H1 (cell line): ENCODE data around the gene KPNA1. TPM values are rescaled to one million over a fixed set of nuclear protein-coding genes. Genes with fewer than 3 reads are reported as not detected.

Experiments used
- CTCF ChIA-PET: fragments of 300-600 bp; sonication (Branson Sonifier 250); formaldehyde crosslinking; loops from one replicate; lab custom pipeline; 2021; ENCODE audit not compliant: partially characterized antibody; lab: Charles Lee
- POLR2A ChIA-PET: fragments of 300-600 bp; sonication (Branson Sonifier 250); formaldehyde crosslinking; loops from one replicate; lab custom pipeline; 2021; ENCODE audit warnings: inconsistent platforms; ENCODE audit not compliant: partially characterized antibody; lab: Charles Lee
- DNase-seq, 2 experiments: peaks; one replicate each; pipeline versions ENCODE4 v3.0.0 to v3.0.0-alpha.2; 2010 to 2022; ENCODE audit warnings: low spot score in 2 of 2, low read depth in 1 of 2, mixed read lengths in 1 of 2
- FAIRE-seq: peaks from 2 replicates; lab custom pipeline; 2011; peaks lifted over from hg19 to GRCh38; lab: Jason Lieb, UNC
- H2AFZ ChIP-seq: 2 replicates; pipeline ENCODE4 v1.8.1; 2012; ENCODE audit warnings: low read length, inconsistent platforms
- H2AK5ac ChIP-seq: 2 replicates; pipeline ENCODE4 v1.6.1; 2013; ENCODE audit warnings: low read depth, low read length
- H2BK120ac ChIP-seq: replicated peaks from 2 replicates; pipeline ENCODE3; 2013; ENCODE audit warnings: low read depth, low read length, inconsistent platforms
- H2BK12ac ChIP-seq: 2 replicates; pipeline ENCODE4 v1.6.1; 2013; ENCODE audit warnings: low read depth, low read length
- H2BK15ac ChIP-seq: 2 replicates; pipeline ENCODE4 v1.6.1; 2013; ENCODE audit warnings: low read length
- H2BK20ac ChIP-seq: 2 replicates; pipeline ENCODE4 v1.6.1; 2013; ENCODE audit warnings: low read length
- H2BK5ac ChIP-seq: 2 replicates; pipeline ENCODE4 v1.6.1; 2013; ENCODE audit warnings: low read depth, low read length
- H3K14ac ChIP-seq: 2 replicates; pipeline ENCODE4 v1.6.1; 2013; ENCODE audit warnings: inconsistent platforms; ENCODE audit not compliant: insufficient read length
- H3K18ac ChIP-seq: 2 replicates; pipeline ENCODE4 v1.6.1; 2013; ENCODE audit warnings: low read length; ENCODE audit errors: extremely low read depth
- H3K23ac ChIP-seq: 2 replicates; pipeline ENCODE4 v1.6.1; 2013; ENCODE audit warnings: inconsistent platforms; ENCODE audit not compliant: insufficient read length
- H3K23me2 ChIP-seq: 2 replicates; pipeline ENCODE4 v1.6.1; 2013; ENCODE audit warnings: low read depth, low read length
- H3K27ac ChIP-seq: 2 replicates; pipeline ENCODE4 v1.6.1; 2011; ENCODE audit warnings: low read depth, low read length, inconsistent platforms
- H3K27me3 ChIP-seq, 4 experiments: replicated peaks in 1 of 4; 1 replicate in 1 of 4; 2 replicates in 3 of 4; pipeline versions ENCODE4 v1.6.1 to v1.8.1; 2011 to 2013; ENCODE audit warnings: low read length in 3 of 4, mild to moderate bottlenecking in 3 of 4, inconsistent platforms in 2 of 4, mixed read lengths in 2 of 4, moderate library complexity in 1 of 4; ENCODE audit not compliant: control insufficient read depth in 3 of 4, insufficient read depth in 3 of 4; ENCODE audit errors: extremely low read depth in 1 of 4
- H3K36me3 ChIP-seq, 4 experiments: 2 replicates each; pipeline versions ENCODE4 v1.6.1 to v1.8.1; 2011 to 2013; ENCODE audit warnings: mild to moderate bottlenecking in 4 of 4, low read length in 3 of 4, moderate library complexity in 2 of 4, control low read depth in 1 of 4, inconsistent platforms in 1 of 4; ENCODE audit not compliant: insufficient read depth in 4 of 4, control insufficient read depth in 2 of 4
- H3K4ac ChIP-seq: replicated peaks from 2 replicates; pipeline ENCODE3; 2013; ENCODE audit warnings: low read length, low read depth, mixed read lengths, inconsistent platforms; ENCODE audit not compliant: insufficient read length
- H3K4me1 ChIP-seq, 4 experiments: replicated peaks in 1 of 4; 1 replicate in 1 of 4; 2 replicates in 3 of 4; pipeline versions ENCODE4 v1.6.1 to v1.8.1; 2011 to 2013; ENCODE audit warnings: low read length in 3 of 4, inconsistent platforms in 2 of 4, mixed read lengths in 1 of 4; ENCODE audit not compliant: insufficient read depth in 4 of 4, control insufficient read depth in 3 of 4
- H3K4me2 ChIP-seq, 2 experiments: 2 replicates each; pipeline versions ENCODE4 v1.6.1 to v1.8.1; 2011 to 2013; ENCODE audit warnings: low read depth in 2 of 2, low read length in 2 of 2, control low read depth in 1 of 2, inconsistent platforms in 1 of 2, mild to moderate bottlenecking in 1 of 2; ENCODE audit not compliant: insufficient read depth in 1 of 2
- H3K4me3 ChIP-seq, 4 experiments: fragments of 200-600, 300-600 bp in 1 of 4; sonication (generic), shearing (Covaris generic), sonication (Bioruptor Twin) in 1 of 4; 2 replicates each; pipeline versions ENCODE4 v1.5.1 to v1.8.1; 2011 to 2016; ENCODE audit warnings: low read length in 4 of 4, low read depth in 3 of 4, control low read depth in 2 of 4, inconsistent platforms in 2 of 4, mild to moderate bottlenecking in 2 of 4, mixed read lengths in 1 of 4, moderate library complexity in 1 of 4; ENCODE audit not compliant: insufficient read depth in 2 of 4; ENCODE audit errors: extremely low read depth in 1 of 4
- H3K56ac ChIP-seq: replicated peaks from 2 replicates; pipeline ENCODE3; 2013; ENCODE audit warnings: low read depth, mild to moderate bottlenecking, mixed read lengths, low read length, inconsistent platforms; ENCODE audit not compliant: insufficient read length
- H3K79me1 ChIP-seq: 2 replicates; pipeline ENCODE4 v1.6.1; 2013; ENCODE audit warnings: low read depth, low read length, control low read depth
- H3K79me2 ChIP-seq, 2 experiments: 2 replicates each; pipeline versions ENCODE4 v1.6.1 to v1.8.1; 2012 to 2013; ENCODE audit warnings: low read length in 2 of 2, mild to moderate bottlenecking in 2 of 2, inconsistent platforms in 1 of 2; ENCODE audit not compliant: insufficient read depth in 2 of 2, control insufficient read depth in 1 of 2
- H3K9ac ChIP-seq, 4 experiments: replicated peaks in 1 of 4; 1 replicate in 1 of 4; 2 replicates in 3 of 4; pipeline versions ENCODE4 v1.6.1 to v1.8.1; 2011 to 2013; ENCODE audit warnings: low read depth in 3 of 4, low read length in 3 of 4, control low read depth in 2 of 4, mild to moderate bottlenecking in 2 of 4, moderate library complexity in 2 of 4, inconsistent platforms in 1 of 4; ENCODE audit errors: extremely low read depth in 1 of 4
- H3K9me3 ChIP-seq, 2 experiments: 2 replicates each; pipeline versions ENCODE4 v1.6.1 to v1.8.1; 2012 to 2013; ENCODE audit warnings: mild to moderate bottlenecking in 2 of 2, moderate library complexity in 2 of 2, control low read depth in 1 of 2, inconsistent platforms in 1 of 2, low read depth in 1 of 2, low read length in 1 of 2, mixed read lengths in 1 of 2; ENCODE audit not compliant: insufficient read depth in 2 of 2
- H4K20me1 ChIP-seq, 2 experiments: replicated peaks in 1 of 2; 2 replicates each; pipeline versions ENCODE3 to v1.8.1; 2011 to 2013; ENCODE audit warnings: inconsistent platforms in 2 of 2, low read length in 2 of 2, mild to moderate bottlenecking in 1 of 2; ENCODE audit not compliant: insufficient read depth in 2 of 2, control insufficient read depth in 1 of 2
- H4K5ac ChIP-seq: 2 replicates; pipeline ENCODE4 v1.6.1; 2013; ENCODE audit warnings: low read length, low read depth, mixed read lengths, inconsistent platforms; ENCODE audit not compliant: insufficient read length
- H4K8ac ChIP-seq: 2 replicates; pipeline ENCODE4 v1.8.0; 2013; ENCODE audit warnings: mild to moderate bottlenecking, moderate library complexity, low read length, inconsistent platforms; ENCODE audit not compliant: insufficient read depth; ENCODE audit errors: extremely low read depth
- H4K91ac ChIP-seq: replicated peaks from 2 replicates; pipeline ENCODE3; 2013; ENCODE audit warnings: low read length, mixed read lengths, inconsistent platforms; ENCODE audit not compliant: insufficient read length
- ATF3 ChIP-seq: IDR thresholded peaks from 2 replicates; pipeline ENCODE4 v1.6.1; 2011; ENCODE audit warnings: low read depth, mild to moderate bottlenecking, low read length; ENCODE audit not compliant: insufficient read depth
- CHD2 ChIP-seq: IDR thresholded peaks from 2 replicates; pipeline ENCODE4 v1.6.1; 2012; ENCODE audit warnings: low read length, improper control_type of control experiment
- JUN ChIP-seq: IDR thresholded peaks from 2 replicates; pipeline ENCODE4 v1.6.1; 2011; ENCODE audit warnings: low read depth, mild to moderate bottlenecking, improper control_type of control experiment, low read length
- JUND ChIP-seq: IDR thresholded peaks from 2 replicates; pipeline ENCODE4 v1.6.1; 2011; ENCODE audit warnings: mild to moderate bottlenecking, improper control_type of control experiment, low read length
- PHF8 ChIP-seq: fragments of 200-600 bp; sonication (generic); conservative IDR thresholded peaks from 2 replicates; pipeline ENCODE4 v1.7.1; 2012; ENCODE audit warnings: low read depth, mild to moderate bottlenecking, inconsistent platforms, low read length, moderate library complexity
- POLR2A ChIP-seq, 2 experiments: IDR thresholded peaks; 1 replicate in 1 of 2; 2 replicates in 1 of 2; pipeline ENCODE4 v1.6.1; 2011; ENCODE audit warnings: low read depth in 2 of 2, low read length in 2 of 2, mild to moderate bottlenecking in 2 of 2; ENCODE audit errors: control extremely low read depth in 1 of 2
- SIN3A ChIP-seq, 2 experiments: IDR thresholded peaks in 1 of 2; conservative IDR thresholded peaks in 1 of 2; 2 replicates each; pipeline ENCODE4 v1.6.1; 2011 to 2012; ENCODE audit warnings: low read length in 2 of 2, improper control_type of control experiment in 1 of 2, low read depth in 1 of 2, mild to moderate bottlenecking in 1 of 2
- SP2 ChIP-seq: IDR thresholded peaks from 2 replicates; pipeline ENCODE4 v1.6.1; 2012; ENCODE audit warnings: mild to moderate bottlenecking, low read length, inconsistent platforms
- ZNF274 ChIP-seq: IDR thresholded peaks from 2 replicates; pipeline ENCODE4 v1.7.0; 2012; ENCODE audit warnings: low read length, borderline replicate concordance; ENCODE audit errors: extremely low read depth
- WGBS, 2 experiments: shearing (Covaris generic) in 1 of 2; methylation state at CpG; one replicate each; pipeline versions ENCODE4 v1.1.6 to v1.1.7; 2013 to 2015; ENCODE audit warnings: low lambda C conversion rate in 2 of 2, mixed read lengths in 2 of 2, inconsistent platforms in 1 of 2, low coverage in 1 of 2, missing lambda C conversion rate in 1 of 2; ENCODE audit not compliant: insufficient replicate concordance in 2 of 2, insufficient coverage in 1 of 2, insufficient read length in 1 of 2; ENCODE audit errors: extremely low coverage in 1 of 2, missing lambda C conversion rate in 1 of 2; 5-methylcytosine and 5-hydroxymethylcytosine counted together
- polyA plus RNA-seq, 7 experiments: library from polyadenylated mRNA; depleted of rRNA in 3 of 7; stranded (reverse) in 5 of 7; unstranded in 2 of 7; fragments of >200 nt in 5 of 7; fragments of 200-250 nt in 2 of 7; gene quantifications; 1 replicate in 5 of 7; 2 replicates in 1 of 7; 4 replicates in 1 of 7; pipeline versions ENCODE4 v1.2.1 to v1.2.3, GENCODE V29; 2011 to 2013; ENCODE audit warnings: missing spikeins in 2 of 7, mixed read lengths in 2 of 7
- total RNA-seq: library from RNA; stranded (reverse); fragmentation: NEBNext Ultra II Directional; extraction: Animal tissue kit (Norgen Biotek cat#: 25700); gene quantifications from 2 replicates; pipeline ENCODE4 v1.2.1, GENCODE V29; 2021
- TF ChIP-seq, protein P1 (sequence below): IDR thresholded peaks from 2 replicates; pipeline ENCODE4 v1.6.1; 2012; ENCODE audit warnings: low read length, inconsistent platforms

Gene KPNA1
- total and polyA plus RNA-seq, 2 of the 8 experiments (the other 6 are each of a cell fraction or from before 2014, with no cell fraction given) = 14.8 to 63.0 TPM

DNA sequence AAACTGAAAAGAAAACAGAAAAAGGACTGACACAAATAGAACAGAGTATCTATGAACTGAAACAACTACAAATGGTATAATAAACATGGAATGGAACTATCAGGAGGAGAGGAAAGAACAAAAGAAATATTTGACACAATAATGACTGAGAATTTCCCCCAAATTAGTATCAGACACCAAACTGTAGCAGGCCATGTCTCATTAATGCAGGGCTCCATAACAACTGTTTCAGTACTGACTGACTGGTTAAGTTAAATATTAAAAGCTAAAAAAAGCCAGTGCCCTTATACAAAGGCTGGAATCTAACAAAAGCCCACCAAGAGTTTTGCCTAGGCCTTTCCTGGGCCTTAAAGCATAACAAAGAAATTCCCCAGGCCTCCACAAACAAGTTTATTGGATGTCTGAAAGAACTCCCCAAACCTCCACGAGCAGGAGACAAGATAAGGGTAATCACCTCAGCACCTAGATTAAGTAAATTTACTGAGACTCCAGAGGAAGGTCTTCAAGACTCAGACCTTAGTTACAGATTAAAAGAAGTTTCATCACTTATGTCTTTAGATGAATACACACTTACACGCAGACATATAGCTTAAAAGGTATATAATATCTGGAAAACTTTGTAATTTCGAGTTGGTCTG lies 45.7 kb downstream of the KPNA1 start:
- H3K4me1 ChIP-seq = peaks cover 1 to 10% (median 7%) of the 10 kb centered on the region in 4 experiments; a peak in 5 of 7 replicates
- no peak overlapping the region for H3K23ac ChIP-seq
- H2AFZ ChIP-seq = no peak overlapping the region
- FAIRE-seq (no peak), DNase-seq (peak in 1 of 2 experiments; percentile 3)
- TF ChIP-seq ZNF274 (no peak), JUND (no peak), POLR2A (IDR thresholded peaks at IDR 0.05; ENCODE audit: control extremely low read depth in 1 of 2, low read depth in 2 of 2, low read length in 2 of 2) (no peak), PHF8 (no peak), ATF3 (no peak), SIN3A (conservative IDR thresholded peaks at IDR 0.05 in 1 of 2, IDR thresholded peaks at IDR 0.05 in 1 of 2; ENCODE audit: low read depth in 1 of 2, low read length in 2 of 2) (no peak), CHD2 (no peak), JUN (no peak), SP2 (no peak)
- TF ChIP-seq, protein P1, sequence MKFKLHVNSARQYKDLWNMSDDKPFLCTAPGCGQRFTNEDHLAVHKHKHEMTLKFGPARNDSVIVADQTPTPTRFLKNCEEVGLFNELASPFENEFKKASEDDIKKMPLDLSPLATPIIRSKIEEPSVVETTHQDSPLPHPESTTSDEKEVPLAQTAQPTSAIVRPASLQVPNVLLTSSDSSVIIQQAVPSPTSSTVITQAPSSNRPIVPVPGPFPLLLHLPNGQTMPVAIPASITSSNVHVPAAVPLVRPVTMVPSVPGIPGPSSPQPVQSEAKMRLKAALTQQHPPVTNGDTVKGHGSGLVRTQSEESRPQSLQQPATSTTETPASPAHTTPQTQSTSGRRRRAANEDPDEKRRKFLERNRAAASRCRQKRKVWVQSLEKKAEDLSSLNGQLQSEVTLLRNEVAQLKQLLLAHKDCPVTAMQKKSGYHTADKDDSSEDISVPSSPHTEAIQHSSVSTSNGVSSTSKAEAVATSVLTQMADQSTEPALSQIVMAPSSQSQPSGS = no peak
- ChIA-PET CTCF (interaction anchor here (0.8 to 1.5 kb wide), 4 partner anchors 12 to 211 kb away, joined by 3 to 6 read pairs (median 3); no protein-coding TSS in a partner anchor), POLR2A (interaction anchor here (1.6 kb wide), 1 partner anchor 28 kb away, joined by 4 read pairs; no protein-coding TSS in a partner anchor)
- H4K5ac ChIP-seq = no peak overlapping the region
- peaks cover 0 to 6% (median 0%) of the 10 kb centered on the region in 4 experiments; a peak in 1 of 8 replicates for H3K36me3 ChIP-seq
- H4K91ac ChIP-seq = no peak overlapping the region
- peak overlapping the region; percentile 43 to 60 for H3K4me2 ChIP-seq
- no peak overlapping the region for H3K14ac ChIP-seq
- H3K9ac ChIP-seq = no peak overlapping the region
- no peak overlapping the region for H2BK12ac ChIP-seq
- no peak overlapping the region for H3K4ac ChIP-seq
- no peak overlapping the region for H2AK5ac ChIP-seq
- no peak overlapping the region for H4K8ac ChIP-seq
- H3K79me2 ChIP-seq = peaks cover 0 to 50% of the 10 kb centered on the region in 2 experiments; a peak in 2 of 4 replicates
- H3K9me3 ChIP-seq = no peaks in the 10 kb centered on the region
- H2BK20ac ChIP-seq = no peak overlapping the region
- H3K27ac ChIP-seq = no peak overlapping the region
- H3K27me3 ChIP-seq = peaks cover 0 to 6% (median 0%) of the 10 kb centered on the region in 4 experiments; a peak in 2 of 7 replicates
- peaks cover 2% of the 10 kb centered on the region; the same call in 1 of the 2 replicates for H3K79me1 ChIP-seq
- H2BK120ac ChIP-seq = no peak overlapping the region
- H3K4me3 ChIP-seq = peak overlapping the region in 1 of 4 experiments; percentile 30; a peak in 1 of 8 replicates
- 12% methylated on average over 3 of the region's 3 CpGs; no CpG with 5 or more reads in 1 of the 2 experiments for WGBS, 2 experiments
- H4K20me1 ChIP-seq = peaks cover 11 to 20% of the 10 kb centered on the region in 2 experiments
- no peak overlapping the region for H3K18ac ChIP-seq
- no peaks in the 10 kb centered on the region for H3K23me2 ChIP-seq
- no peak overlapping the region for H2BK5ac ChIP-seq
- H3K56ac ChIP-seq = no peak overlapping the region
- H2BK15ac ChIP-seq = no peak overlapping the region
